RWPE1 (cell line): ENCODE results near the gene SLC22A4.

Source experiments
- CTCF ChIA-PET: fragments of 350-600 bp; sonication (Branson Sonifier 250); formaldehyde crosslinking; extraction: SDS; loops from one replicate; lab custom pipeline; 2021; lab: Yijun Ruan, JAX
- POLR2A ChIA-PET: fragments of 400-600 bp; formaldehyde crosslinking; extraction: SDS; loops from one replicate; lab custom pipeline; 2020; ENCODE audit warnings: antibody characterized with exemption; ENCODE audit not compliant: low non-redundant PET; lab: Yijun Ruan, JAX
- DNase-seq: peaks from one replicate; pipeline ENCODE4 v3.0.0; 2012; ENCODE audit warnings: low spot score
- H3K27ac ChIP-seq: fragments of 450-650 bp; 2 replicates; pipeline ENCODE4 v1.5.1; 2017
- TF ChIP-seq, protein P1 (sequence below): fragments of 450-650 bp; conservative IDR thresholded peaks from 2 replicates; pipeline ENCODE4 v1.5.1; 2017; ENCODE audit warnings: low read depth, mild to moderate bottlenecking

SLC22A4 gene

DNA sequence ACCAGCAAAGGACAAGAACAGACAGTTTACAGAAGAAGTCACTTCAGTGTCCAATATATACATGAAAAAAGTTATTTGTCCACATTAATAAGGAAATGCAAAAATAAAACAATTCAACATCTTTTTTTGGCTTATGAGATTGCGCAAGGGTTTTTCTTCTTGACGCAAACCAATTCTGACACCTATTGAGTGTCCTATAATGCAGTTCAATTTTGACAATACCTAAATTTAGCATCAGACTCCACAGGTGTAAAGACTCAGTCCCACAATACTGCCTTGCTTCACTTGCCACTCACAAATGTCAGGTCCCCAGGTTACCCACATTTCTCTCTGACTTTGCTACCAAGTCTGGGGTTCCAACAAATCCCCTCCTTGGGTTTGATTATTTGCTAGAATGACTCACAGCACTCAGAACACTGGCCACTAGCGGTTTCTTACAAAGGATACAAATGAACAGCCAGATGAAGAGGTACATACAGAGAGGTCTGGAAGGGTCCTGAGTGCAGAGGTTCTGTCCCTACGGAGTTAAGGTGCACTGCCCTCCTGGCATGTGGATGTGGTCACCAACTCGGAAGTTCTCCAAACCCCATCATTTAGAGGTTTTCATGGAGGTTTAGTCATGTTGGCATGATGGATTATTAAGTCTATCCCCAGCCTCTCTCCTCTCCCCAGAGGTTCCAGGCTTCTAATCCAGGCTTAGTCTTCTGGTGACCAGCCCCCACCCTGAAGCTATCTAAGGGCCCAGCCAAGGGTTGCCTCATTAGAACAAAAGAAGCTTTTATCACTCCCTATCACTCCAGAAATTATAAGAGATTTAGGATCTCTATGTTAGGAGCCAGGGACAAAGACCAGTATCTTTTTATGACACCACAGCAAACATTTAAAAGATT, 48.3 kb downstream of the SLC22A4 start:
- DNase-seq, result no peak
- H3K27ac ChIP-seq, result no peak overlapping the region
- ChIA-PET CTCF (interaction anchor here (0.6 kb wide), 2 partner anchors 106 to 369 kb away, joined by 3 read pairs; no protein-coding TSS in a partner anchor), POLR2A (no interaction called here)
- TF ChIP-seq, protein P1, sequence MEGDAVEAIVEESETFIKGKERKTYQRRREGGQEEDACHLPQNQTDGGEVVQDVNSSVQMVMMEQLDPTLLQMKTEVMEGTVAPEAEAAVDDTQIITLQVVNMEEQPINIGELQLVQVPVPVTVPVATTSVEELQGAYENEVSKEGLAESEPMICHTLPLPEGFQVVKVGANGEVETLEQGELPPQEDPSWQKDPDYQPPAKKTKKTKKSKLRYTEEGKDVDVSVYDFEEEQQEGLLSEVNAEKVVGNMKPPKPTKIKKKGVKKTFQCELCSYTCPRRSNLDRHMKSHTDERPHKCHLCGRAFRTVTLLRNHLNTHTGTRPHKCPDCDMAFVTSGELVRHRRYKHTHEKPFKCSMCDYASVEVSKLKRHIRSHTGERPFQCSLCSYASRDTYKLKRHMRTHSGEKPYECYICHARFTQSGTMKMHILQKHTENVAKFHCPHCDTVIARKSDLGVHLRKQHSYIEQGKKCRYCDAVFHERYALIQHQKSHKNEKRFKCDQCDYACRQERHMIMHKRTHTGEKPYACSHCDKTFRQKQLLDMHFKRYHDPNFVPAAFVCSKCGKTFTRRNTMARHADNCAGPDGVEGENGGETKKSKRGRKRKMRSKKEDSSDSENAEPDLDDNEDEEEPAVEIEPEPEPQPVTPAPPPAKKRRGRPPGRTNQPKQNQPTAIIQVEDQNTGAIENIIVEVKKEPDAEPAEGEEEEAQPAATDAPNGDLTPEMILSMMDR, result no peak

DNA sequence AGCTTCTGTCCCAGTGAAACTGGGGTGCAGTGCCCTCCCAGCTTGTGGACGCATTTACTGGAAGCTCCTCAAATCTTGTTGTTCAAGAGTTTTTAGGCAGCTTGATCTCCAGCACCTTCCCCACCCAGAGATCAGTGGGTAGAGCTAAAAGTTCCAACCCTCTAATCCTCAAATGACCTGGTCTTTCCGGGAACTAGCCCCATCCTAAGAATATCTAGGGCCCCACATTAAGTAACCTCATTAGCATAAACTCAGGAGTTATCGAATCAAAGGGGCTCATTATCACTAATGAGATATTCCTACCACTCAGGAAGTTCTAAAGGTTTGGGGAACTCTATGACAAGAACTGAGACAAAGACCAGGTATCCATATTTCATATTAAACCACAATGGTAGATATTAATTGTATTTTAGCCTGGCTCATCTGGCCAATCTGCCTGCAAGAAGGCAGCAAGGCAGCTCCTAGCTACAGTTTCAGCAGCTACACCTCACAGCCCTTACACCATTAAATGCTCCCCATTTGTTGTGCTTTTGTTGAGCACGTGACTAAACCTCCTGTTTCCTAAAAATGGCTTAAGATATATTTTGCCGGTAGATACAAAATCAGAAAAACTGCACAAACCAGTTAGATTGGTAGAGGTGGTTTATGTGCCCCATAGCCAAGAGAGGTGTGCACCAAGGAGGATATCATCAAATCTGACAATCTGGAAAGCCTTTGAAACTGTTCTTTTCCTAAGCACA, 50.8 kb downstream of the SLC22A4 start:
- CTCF ChIA-PET, result interaction anchor here (0.6 kb wide), 1 partner anchor 1020 kb away, joined by 3 read pairs; no protein-coding TSS in a partner anchor
- H3K27ac ChIP-seq, result no peak overlapping the region
- no peak for DNase-seq
- POLR2A ChIA-PET, result interaction anchor here (0.6 kb wide), 1 partner anchor 721 kb away, joined by 3 read pairs; no protein-coding TSS in a partner anchor
- TF ChIP-seq, protein P1, result no peak

DNA sequence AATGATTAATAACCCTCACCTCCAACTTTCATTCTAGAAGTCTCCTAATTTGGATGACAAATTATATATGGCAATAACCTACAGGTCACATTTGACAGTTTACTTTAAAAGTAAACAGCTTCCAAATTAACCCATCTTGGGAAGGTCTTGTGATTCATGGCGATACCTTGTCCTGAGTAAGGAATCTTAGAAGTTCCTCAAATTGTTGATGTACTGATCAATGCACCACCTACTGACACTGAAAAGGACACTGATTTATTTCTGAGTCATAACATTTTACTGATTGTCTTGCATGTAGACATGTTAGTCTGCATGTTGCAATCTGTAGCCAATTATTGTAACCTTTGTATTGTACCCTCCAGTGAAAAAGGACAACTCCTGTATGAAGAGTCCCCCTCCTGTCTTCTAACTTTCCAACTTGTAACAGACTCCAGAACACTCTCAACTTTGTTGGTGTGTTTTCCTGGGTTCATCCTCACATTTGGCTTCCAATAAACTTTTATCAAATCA, 59.3 kb downstream of the SLC22A4 start:
- ChIA-PET POLR2A (no interaction called here), CTCF (interaction anchor here (0.7 kb wide), 1 partner anchor 918 kb away, joined by 8 read pairs; no protein-coding TSS in a partner anchor)
- DNase-seq, result no peak

DNA sequence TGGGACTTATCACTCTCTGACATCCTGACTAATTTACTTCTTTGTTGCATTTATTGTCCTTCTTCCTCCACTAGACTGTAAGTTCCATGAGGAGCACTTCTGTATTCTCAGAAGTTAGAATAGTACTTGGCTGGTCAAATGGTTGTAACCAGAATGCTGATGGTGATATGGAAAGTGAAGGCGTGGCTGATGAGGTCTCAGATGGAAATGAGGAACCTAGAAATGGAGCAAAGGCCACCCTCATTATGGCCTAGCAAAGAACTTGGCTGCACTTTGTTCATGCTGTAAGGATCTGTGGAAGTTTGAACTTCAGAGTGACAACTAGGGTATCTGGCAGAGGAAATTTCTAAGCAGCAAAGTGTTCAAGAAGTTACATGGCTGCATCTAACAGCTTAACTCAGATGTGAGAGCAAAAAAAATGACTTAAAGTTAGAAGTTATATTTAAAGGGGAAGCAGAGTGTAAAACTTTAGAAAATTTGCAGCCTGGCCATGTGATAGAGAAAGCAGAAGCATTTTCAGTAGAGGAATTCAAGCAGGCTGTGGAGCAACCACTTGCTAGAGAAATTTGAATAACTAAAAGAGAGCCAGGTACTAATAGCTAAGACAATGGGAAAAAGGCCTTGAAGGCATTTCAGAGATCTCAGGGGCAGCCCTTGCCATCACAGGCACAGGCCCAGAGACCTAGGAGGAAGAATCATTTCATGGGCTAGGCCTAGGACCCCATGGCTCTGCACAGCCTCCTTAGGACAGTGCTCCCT, 60.4 kb downstream of the SLC22A4 start:
- CTCF ChIA-PET, result no interaction called here
- DNase-seq, result no peak
- TF ChIP-seq, protein P1, result no peak
- H3K27ac ChIP-seq, result no peak overlapping the region
- POLR2A ChIA-PET, result no interaction called here

More for the DNA sequence above, 59.3 kb downstream of the SLC22A4 start:
- TF ChIP-seq, protein P1, result no peak
- no peak overlapping the region for H3K27ac ChIP-seq

DNA sequence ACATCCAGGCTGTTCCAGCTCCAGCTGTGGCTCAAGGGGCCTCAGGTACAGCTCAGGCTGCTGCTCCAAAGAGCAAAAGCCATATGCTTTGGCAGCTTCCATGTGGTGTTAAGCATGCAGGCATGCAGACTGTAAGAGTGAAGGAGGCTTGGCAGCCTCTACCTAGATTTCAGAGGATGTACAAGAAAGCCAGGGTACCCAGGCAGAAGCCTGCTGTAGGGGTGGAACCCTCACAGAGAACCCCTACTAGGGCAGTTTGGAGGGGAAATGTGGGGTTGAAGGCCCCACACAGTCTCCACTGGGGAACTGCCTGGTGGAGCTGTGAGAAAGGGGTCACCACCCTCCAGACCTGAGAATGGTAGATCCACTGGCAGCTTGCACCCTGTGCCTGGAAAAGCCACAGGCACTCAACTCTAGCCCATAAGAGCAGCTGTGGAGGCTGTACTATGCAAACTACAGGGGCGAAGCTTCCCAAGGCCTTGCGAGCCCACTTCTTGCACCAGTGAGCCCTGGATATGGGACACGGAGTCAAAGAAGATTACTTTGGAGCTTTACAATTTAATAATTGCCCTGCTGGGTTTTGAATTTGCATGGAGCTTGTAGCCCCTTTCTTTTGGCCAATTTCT, 61.1 kb downstream of the SLC22A4 start:
- DNase-seq, result no peak
- POLR2A ChIA-PET, result no interaction called here
- H3K27ac ChIP-seq, result no peak overlapping the region
- CTCF ChIA-PET, result no interaction called here
- TF ChIP-seq, protein P1, result no peak
